HEK293 (cell line): ENCODE results near the gene PRKCA.

Experiments
- CTCF ChIA-PET: fragments of 350-600 bp; formaldehyde crosslinking; extraction: SDS; loops from one replicate; lab custom pipeline; 2021; ENCODE audit warnings: antibody characterized with exemption; lab: Yijun Ruan, JAX
- POLR2A ChIA-PET: fragments of 300-600 bp; formaldehyde crosslinking; extraction: SDS; loops from one replicate; lab custom pipeline; 2020; ENCODE audit warnings: antibody characterized with exemption, inconsistent platforms; lab: Yijun Ruan, JAX
- H3K27ac ChIP-seq: fragments of 200-500 bp; sonication (Bioruptor generic); 2 replicates; pipeline ENCODE4 v1.5.1; 2014; ENCODE audit warnings: low read depth, low read length, control low read depth, inconsistent platforms; ENCODE audit errors: extremely low read depth
- H3K36me3 ChIP-seq, 2 experiments: fragments of 200-500 bp in 1 of 2; sonication (Bioruptor generic) in 1 of 2; 1 replicate in 1 of 2; 2 replicates in 1 of 2; pipeline ENCODE4 v1.5.1; 2014 to 2017; ENCODE audit warnings: inconsistent platforms in 2 of 2, low read length in 2 of 2; ENCODE audit not compliant: control insufficient read depth in 2 of 2, insufficient read depth in 1 of 2
- H3K4me1 ChIP-seq: fragments of 200-500 bp; sonication (Bioruptor generic); 2 replicates; pipeline ENCODE4 v1.5.1; 2014; ENCODE audit warnings: mild to moderate bottlenecking, low read length, inconsistent platforms; ENCODE audit not compliant: control insufficient read depth, insufficient read depth
- H3K4me3 ChIP-seq: 2 replicates; pipeline ENCODE4 v1.5.1; 2011; ENCODE audit warnings: low read depth, mild to moderate bottlenecking, control low read depth, low read length, moderate library complexity
- H3K9me3 ChIP-seq: fragments of 200-500 bp; sonication (Bioruptor generic); 2 replicates; pipeline ENCODE4 v1.5.1; 2014; ENCODE audit warnings: low read depth, low read length, inconsistent platforms; ENCODE audit not compliant: control insufficient read depth, insufficient read depth
- PATZ1 ChIP-seq: fragments of 450-650 bp; formaldehyde crosslinking; IDR thresholded peaks from 2 replicates; pipeline ENCODE4 v1.5.1; 2016; ENCODE audit warnings: missing biosample characterization, missing genetic modification characterization
- ZBTB21 ChIP-seq: fragments of 450-650 bp; formaldehyde crosslinking; IDR thresholded peaks from 2 replicates; pipeline ENCODE4 v1.5.1; 2017; ENCODE audit warnings: missing biosample characterization, missing genetic modification characterization
- ZEB2 ChIP-seq: fragments of 450-650 bp; formaldehyde crosslinking; IDR thresholded peaks from 2 replicates; pipeline ENCODE4 v1.5.1; 2016; ENCODE audit warnings: missing biosample characterization, missing genetic modification characterization
- ZNF214 ChIP-seq: fragments of 450-650 bp; formaldehyde crosslinking; IDR thresholded peaks from 2 replicates; pipeline ENCODE4 v1.5.1; 2017; ENCODE audit warnings: missing biosample characterization, mild to moderate bottlenecking, missing genetic modification characterization, borderline replicate concordance
- ZNF24 ChIP-seq: fragments of 450-650 bp; formaldehyde crosslinking; IDR thresholded peaks from 2 replicates; pipeline ENCODE4 v1.5.1; 2016; ENCODE audit warnings: missing biosample characterization, missing genetic modification characterization
- ZNF473 ChIP-seq: fragments of 450-650 bp; formaldehyde crosslinking; IDR thresholded peaks from 2 replicates; pipeline ENCODE4 v1.5.1; 2017; ENCODE audit warnings: missing biosample characterization, missing genetic modification characterization
- ZNF544 ChIP-seq: fragments of 450-650 bp; formaldehyde crosslinking; IDR thresholded peaks from 2 replicates; pipeline ENCODE4 v1.5.0; 2017; ENCODE audit warnings: missing biosample characterization, missing genetic modification characterization
- ZNF621 ChIP-seq: fragments of 450-650 bp; formaldehyde crosslinking; IDR thresholded peaks from 2 replicates; pipeline ENCODE4 v1.5.1; 2017; ENCODE audit warnings: missing biosample characterization, missing genetic modification characterization
- TF ChIP-seq, protein P1 (sequence below): IDR thresholded peaks from 2 replicates; pipeline ENCODE4 v1.6.1; 2011; ENCODE audit warnings: mild to moderate bottlenecking, low read depth, low read length, borderline replicate concordance
- TF ChIP-seq, protein P2 (sequence below): fragments of 450-650 bp; formaldehyde crosslinking; IDR thresholded peaks from 2 replicates; pipeline ENCODE4 v1.5.1; 2017; ENCODE audit warnings: missing biosample characterization, missing genetic modification characterization
- TF ChIP-seq, protein P3 (sequence below): fragments of 450-650 bp; IDR thresholded peaks from 2 replicates; pipeline ENCODE4 v1.5.1; 2018; ENCODE audit warnings: missing biosample characterization, missing genetic modification characterization
- TF ChIP-seq, protein P4 (sequence below): fragments of 450-650 bp; formaldehyde crosslinking; IDR thresholded peaks from 2 replicates; pipeline ENCODE4 v1.5.0; 2017; ENCODE audit warnings: missing biosample characterization, missing genetic modification characterization, borderline replicate concordance

PRKCA gene

DNA sequence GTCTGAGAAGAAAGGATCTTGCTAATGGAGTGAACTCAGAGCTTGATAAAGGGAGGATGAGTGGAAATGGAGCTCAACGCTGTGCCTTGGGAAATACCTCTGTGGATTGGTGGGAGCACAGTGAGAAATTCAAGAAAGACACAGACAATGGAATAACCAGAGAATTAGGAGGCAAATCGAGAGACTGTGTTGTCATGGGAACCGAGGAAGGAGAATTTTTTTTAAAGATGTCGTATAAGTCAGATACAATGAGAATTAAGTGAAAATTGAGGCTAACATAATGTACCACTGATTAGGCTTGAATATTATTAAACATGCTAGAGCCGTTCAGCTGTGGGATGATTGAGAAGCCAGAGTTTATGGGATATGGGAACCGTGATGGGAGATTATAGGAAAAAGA is 134.2 kb downstream of the PRKCA start:
- no peaks in the 10 kb centered on the region for H3K9me3 ChIP-seq
- no peaks in the 10 kb centered on the region for H3K36me3 ChIP-seq
- ChIA-PET CTCF (no interaction called here), POLR2A (no interaction called here)
- no peak overlapping the region for H3K27ac ChIP-seq
- H3K4me3 ChIP-seq, result no peak overlapping the region
- peaks cover 10% of the 10 kb centered on the region; the same call in 1 of the 2 replicates for H3K4me1 ChIP-seq
- TF ChIP-seq ZNF24 (tag by site-specific recombination) (no peak), ZNF621 (tag by site-specific recombination) (no peak), ZEB2 (tag by site-specific recombination) (no peak), ZBTB21 (no peak), ZNF544 (tag by site-specific recombination) (no peak), PATZ1 (tag by site-specific recombination) (no peak)
- TF ChIP-seq, protein P1, sequence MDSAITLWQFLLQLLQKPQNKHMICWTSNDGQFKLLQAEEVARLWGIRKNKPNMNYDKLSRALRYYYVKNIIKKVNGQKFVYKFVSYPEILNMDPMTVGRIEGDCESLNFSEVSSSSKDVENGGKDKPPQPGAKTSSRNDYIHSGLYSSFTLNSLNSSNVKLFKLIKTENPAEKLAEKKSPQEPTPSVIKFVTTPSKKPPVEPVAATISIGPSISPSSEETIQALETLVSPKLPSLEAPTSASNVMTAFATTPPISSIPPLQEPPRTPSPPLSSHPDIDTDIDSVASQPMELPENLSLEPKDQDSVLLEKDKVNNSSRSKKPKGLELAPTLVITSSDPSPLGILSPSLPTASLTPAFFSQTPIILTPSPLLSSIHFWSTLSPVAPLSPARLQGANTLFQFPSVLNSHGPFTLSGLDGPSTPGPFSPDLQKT, result no peak
- TF ChIP-seq, protein P2, sequence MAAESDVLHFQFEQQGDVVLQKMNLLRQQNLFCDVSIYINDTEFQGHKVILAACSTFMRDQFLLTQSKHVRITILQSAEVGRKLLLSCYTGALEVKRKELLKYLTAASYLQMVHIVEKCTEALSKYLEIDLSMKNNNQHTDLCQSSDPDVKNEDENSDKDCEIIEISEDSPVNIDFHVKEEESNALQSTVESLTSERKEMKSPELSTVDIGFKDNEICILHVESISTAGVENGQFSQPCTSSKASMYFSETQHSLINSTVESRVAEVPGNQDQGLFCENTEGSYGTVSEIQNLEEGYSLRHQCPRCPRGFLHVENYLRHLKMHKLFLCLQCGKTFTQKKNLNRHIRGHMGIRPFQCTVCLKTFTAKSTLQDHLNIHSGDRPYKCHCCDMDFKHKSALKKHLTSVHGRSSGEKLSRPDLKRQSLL (tag by site-specific recombination), result peak; percentile 82

GRCh38 chr17:66437476-66438026 is 135.1 kb downstream of the PRKCA start:
- H3K4me1 ChIP-seq, result peaks cover 10% of the 10 kb centered on the region; the same call in 1 of the 2 replicates
- TF ChIP-seq, protein P3, sequence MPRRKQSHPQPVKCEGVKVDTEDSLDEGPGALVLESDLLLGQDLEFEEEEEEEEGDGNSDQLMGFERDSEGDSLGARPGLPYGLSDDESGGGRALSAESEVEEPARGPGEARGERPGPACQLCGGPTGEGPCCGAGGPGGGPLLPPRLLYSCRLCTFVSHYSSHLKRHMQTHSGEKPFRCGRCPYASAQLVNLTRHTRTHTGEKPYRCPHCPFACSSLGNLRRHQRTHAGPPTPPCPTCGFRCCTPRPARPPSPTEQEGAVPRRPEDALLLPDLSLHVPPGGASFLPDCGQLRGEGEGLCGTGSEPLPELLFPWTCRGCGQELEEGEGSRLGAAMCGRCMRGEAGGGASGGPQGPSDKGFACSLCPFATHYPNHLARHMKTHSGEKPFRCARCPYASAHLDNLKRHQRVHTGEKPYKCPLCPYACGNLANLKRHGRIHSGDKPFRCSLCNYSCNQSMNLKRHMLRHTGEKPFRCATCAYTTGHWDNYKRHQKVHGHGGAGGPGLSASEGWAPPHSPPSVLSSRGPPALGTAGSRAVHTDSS (tag by site-specific recombination), result no peak
- TF ChIP-seq ZNF473 (tag by site-specific recombination), result no peak
- no peak overlapping the region for H3K4me3 ChIP-seq
- no peaks in the 10 kb centered on the region for H3K9me3 ChIP-seq
- POLR2A ChIA-PET, result no interaction called here
- CTCF ChIA-PET, result interaction anchor here (0.8 kb wide), 1 partner anchor 25 kb away, joined by 3 read pairs; no protein-coding TSS in a partner anchor
- no peaks in the 10 kb centered on the region for H3K36me3 ChIP-seq
- no peak overlapping the region for H3K27ac ChIP-seq

GRCh38 chr17:66438101-66438500 is 135.7 kb downstream of the PRKCA start:
- H3K36me3 ChIP-seq, result no peaks in the 10 kb centered on the region
- POLR2A ChIA-PET, result no interaction called here
- H3K4me3 ChIP-seq, result no peak overlapping the region
- TF ChIP-seq, protein P4, sequence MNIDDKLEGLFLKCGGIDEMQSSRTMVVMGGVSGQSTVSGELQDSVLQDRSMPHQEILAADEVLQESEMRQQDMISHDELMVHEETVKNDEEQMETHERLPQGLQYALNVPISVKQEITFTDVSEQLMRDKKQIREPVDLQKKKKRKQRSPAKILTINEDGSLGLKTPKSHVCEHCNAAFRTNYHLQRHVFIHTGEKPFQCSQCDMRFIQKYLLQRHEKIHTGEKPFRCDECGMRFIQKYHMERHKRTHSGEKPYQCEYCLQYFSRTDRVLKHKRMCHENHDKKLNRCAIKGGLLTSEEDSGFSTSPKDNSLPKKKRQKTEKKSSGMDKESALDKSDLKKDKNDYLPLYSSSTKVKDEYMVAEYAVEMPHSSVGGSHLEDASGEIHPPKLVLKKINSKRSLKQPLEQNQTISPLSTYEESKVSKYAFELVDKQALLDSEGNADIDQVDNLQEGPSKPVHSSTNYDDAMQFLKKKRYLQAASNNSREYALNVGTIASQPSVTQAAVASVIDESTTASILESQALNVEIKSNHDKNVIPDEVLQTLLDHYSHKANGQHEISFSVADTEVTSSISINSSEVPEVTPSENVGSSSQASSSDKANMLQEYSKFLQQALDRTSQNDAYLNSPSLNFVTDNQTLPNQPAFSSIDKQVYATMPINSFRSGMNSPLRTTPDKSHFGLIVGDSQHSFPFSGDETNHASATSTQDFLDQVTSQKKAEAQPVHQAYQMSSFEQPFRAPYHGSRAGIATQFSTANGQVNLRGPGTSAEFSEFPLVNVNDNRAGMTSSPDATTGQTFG (tag by site-specific recombination), result no peak
- TF ChIP-seq ZNF214 (tag by site-specific recombination), result no peak
- CTCF ChIA-PET, result interaction anchor here (0.8 kb wide), 1 partner anchor 25 kb away, joined by 3 read pairs; no protein-coding TSS in a partner anchor
- no peak overlapping the region for H3K27ac ChIP-seq
- H3K9me3 ChIP-seq, result no peaks in the 10 kb centered on the region
- peaks cover 9% of the 10 kb centered on the region; the same call in 1 of the 2 replicates for H3K4me1 ChIP-seq
